ENCODE results near the gene CFAP100. TPM values are rescaled to one million over a fixed set of nuclear protein-coding genes. Genes with fewer than 3 reads are reported as not detected.

Gene CFAP100
- total RNA-seq, 1 donor: not detected

DNA sequence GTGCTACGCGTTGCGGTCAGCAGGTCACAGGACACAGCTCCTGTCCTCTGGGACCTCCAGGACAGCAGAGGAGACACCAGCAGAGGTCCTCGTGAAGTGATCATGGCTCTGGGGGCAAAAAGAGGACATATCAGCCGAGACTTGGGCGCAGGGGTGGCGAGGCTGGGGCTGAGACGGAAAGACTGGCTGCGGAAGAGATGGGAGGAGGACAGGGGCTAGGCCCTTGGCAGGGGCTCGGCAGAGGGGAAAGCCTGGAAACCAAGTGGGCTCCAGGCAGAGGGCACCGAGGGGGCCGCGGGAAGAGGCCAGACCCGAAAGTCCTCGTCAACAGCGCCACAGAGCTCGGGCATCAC, 4.9 kb upstream of the CFAP100 start:
- H3K4me3 ChIP-seq (ENCODE audit: low read depth, low read length): no peak overlapping the region
- TF ChIP-seq, protein P1, sequence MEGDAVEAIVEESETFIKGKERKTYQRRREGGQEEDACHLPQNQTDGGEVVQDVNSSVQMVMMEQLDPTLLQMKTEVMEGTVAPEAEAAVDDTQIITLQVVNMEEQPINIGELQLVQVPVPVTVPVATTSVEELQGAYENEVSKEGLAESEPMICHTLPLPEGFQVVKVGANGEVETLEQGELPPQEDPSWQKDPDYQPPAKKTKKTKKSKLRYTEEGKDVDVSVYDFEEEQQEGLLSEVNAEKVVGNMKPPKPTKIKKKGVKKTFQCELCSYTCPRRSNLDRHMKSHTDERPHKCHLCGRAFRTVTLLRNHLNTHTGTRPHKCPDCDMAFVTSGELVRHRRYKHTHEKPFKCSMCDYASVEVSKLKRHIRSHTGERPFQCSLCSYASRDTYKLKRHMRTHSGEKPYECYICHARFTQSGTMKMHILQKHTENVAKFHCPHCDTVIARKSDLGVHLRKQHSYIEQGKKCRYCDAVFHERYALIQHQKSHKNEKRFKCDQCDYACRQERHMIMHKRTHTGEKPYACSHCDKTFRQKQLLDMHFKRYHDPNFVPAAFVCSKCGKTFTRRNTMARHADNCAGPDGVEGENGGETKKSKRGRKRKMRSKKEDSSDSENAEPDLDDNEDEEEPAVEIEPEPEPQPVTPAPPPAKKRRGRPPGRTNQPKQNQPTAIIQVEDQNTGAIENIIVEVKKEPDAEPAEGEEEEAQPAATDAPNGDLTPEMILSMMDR (IDR thresholded peaks at IDR 0.05; ENCODE audit: insufficient read depth, low read length): no peak
- DNase-seq (ENCODE audit: low read depth): no peak

DNA sequence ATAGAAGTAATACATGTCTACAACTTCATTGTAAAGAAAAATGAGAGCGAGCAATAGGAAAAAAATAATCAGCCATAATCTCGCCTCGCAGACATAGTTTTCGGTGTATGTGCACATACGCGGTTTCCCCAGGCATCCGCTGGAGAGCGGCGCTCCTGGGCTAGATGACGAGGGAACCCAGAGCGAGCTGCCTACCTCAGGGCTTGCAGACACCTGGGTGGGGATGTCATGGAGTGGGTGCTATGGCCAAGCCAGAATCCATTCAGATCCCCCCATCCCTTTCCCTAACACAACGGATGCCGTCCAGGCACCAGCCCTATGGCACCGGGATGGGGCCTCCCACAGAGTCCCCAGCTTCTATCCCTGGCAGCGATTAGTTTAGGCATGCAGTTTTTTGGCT, 4.5 kb upstream of the CFAP100 start:
- DNase-seq (ENCODE audit: low read depth): no peak
- TF ChIP-seq, protein P1 (IDR thresholded peaks at IDR 0.05; ENCODE audit: insufficient read depth, low read length): no peak
- H3K4me3 ChIP-seq (ENCODE audit: low read depth, low read length): no peak overlapping the region

DNA sequence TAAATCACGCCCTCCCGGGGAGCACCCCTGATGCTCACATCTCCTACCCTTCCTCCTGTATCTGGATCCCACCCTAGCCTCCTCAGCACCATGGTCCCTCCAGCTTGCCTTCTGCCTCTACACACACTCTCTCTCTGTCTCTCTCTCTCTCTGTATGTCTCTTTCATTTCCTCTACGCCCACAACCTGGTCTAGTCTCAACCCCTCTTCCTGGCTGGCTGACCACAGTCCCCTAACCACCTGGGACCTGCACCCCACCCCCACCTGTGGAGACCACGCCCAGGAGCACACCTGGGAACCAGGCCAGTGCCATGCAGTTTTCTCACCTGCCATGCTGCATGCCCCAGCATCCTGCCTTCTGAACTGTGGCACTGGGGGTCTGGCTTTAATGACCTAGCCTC, 4.0 kb upstream of the CFAP100 start:
- DNase-seq (ENCODE audit: low read depth): no peak
- no peak overlapping the region for H3K4me3 ChIP-seq (ENCODE audit: low read depth, low read length)
- TF ChIP-seq, protein P1 (IDR thresholded peaks at IDR 0.05; ENCODE audit: insufficient read depth, low read length): no peak

DNA sequence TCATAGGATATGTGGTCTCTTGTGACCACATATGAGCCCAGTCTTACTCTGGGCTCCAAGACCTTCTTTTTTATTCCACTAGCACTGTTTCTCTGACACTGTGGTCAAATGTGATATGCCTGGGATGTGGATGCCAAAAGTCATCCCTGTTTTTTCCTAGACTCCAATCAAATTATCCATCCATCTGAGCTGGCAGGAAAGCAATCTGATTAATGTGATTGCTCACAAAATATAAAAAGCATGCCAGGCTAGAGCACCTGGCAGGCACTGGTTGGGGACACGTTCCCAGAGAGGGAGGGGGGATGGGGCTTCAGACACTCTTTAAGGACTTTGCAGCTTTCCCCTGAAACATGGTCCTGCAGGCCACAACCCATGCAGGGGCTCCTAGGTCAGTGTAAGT, 3.1 kb upstream of the CFAP100 start:
- no peak overlapping the region for H3K4me3 ChIP-seq (ENCODE audit: low read depth, low read length)
- DNase-seq (ENCODE audit: low read depth): no peak
- TF ChIP-seq, protein P1 (IDR thresholded peaks at IDR 0.05; ENCODE audit: insufficient read depth, low read length): no peak

DNA sequence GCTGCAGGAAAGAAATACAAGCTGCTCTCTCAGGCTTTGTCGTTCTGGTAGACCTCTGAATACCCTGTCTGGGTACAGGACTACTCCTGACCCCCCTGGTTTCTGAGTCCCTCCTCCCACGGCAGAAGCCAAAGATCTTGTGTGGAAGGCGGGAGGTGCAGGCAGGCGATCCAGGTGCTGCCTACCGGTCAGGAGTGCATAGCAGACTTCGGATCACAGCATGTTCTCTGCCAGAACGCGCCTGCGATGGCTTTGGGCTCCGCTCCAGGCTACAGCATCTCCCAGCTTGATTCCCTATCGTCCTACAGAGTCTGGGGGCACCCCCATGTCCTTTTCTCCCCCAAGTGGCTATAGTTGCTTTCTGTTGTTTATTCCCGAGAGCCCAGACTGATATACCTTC, 2.5 kb upstream of the CFAP100 start:
- TF ChIP-seq, protein P1 (IDR thresholded peaks at IDR 0.05; ENCODE audit: insufficient read depth, low read length): no peak
- DNase-seq (ENCODE audit: low read depth): no peak
- no peak overlapping the region for H3K4me3 ChIP-seq (ENCODE audit: low read depth, low read length)

DNA sequence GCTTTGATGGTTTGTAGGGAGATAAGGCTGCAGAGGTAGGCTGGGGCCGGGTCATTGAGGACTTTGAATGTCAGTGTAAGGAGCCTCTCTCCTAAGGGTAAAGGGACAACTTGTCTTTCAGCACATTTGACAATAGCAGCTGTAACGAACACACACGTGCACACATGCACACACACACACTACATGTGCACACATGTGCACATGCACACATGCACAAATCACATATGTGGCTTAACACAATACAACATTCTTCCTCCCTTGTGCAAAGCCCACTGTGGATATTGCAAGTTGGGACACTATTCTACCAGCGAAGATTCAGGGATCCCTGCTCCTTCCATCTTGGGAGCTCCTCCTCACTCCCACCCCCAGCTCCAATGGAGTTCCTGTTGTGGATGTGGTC, 1.1 kb upstream of the CFAP100 start:
- DNase-seq (ENCODE audit: low read depth): no peak
- TF ChIP-seq, protein P1 (IDR thresholded peaks at IDR 0.05; ENCODE audit: insufficient read depth, low read length): no peak
- no peak overlapping the region for H3K4me3 ChIP-seq (ENCODE audit: low read depth, low read length)

DNA sequence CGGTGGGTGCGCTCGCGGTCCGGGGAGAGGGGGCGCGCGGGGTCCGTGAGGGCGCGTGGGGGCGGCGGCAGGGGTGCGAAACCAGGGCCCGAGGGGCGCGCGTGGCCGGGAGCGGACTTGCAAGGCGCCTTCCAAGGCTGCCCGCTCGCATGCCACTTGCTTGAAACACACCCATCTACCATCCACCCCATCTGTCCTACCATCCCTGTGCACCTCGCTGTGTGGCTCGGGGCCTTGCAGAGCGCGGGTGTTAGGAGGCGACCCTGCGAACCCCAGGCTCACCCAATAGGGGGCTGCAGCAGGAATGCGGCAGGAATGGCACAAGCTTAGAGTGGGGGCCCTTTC, 240 bp downstream of the CFAP100 start:
- DNase-seq (ENCODE audit: low read depth): no peak
- no peak overlapping the region for H3K4me3 ChIP-seq (ENCODE audit: low read depth, low read length)
- TF ChIP-seq, protein P1 (IDR thresholded peaks at IDR 0.05; ENCODE audit: insufficient read depth, low read length): no peak

All from fibroblast of the aortic adventitia (primary cell).